Endothelial cell of umbilical vein (primary cell): ENCODE results near the gene PDK2. TPM values are rescaled to one million over a fixed set of nuclear protein-coding genes. Genes with fewer than 3 reads are reported as not detected.
A peak's percentile ranks its signal among the peaks of the same experiment; 100 is the strongest.

Source experiments
- BruUV-seq: library from RNA; stranded (reverse); fragments of 400-500 nt; replicated peaks from 2 replicates; lab custom pipeline; 2021; lab: Mats Ljungman, UMichigan
- CTCF ChIA-PET: fragments of 300-600, 350-600 bp; sonication (Branson Sonifier 250); formaldehyde crosslinking; loops from one replicate; lab custom pipeline; 2021; ENCODE audit warnings: antibody characterized with exemption, inconsistent platforms; lab: Charles Lee
- POLR2A ChIA-PET: fragments of 300-600, 350-600 bp; sonication (Branson Sonifier 250); formaldehyde crosslinking; loops from one replicate; lab custom pipeline; 2021; ENCODE audit warnings: antibody characterized with exemption, inconsistent platforms; lab: Charles Lee
- DNase-seq: peaks from one replicate; pipeline ENCODE4 v3.0.0-alpha.2; 2011; ENCODE audit warnings: low read depth, low spot score
- FAIRE-seq: peaks from 2 replicates; lab custom pipeline; 2011; peaks lifted over from hg19 to GRCh38; lab: Jason Lieb, UNC
- H2AFZ ChIP-seq: 2 replicates; pipeline ENCODE4 v1.6.0; 2012; ENCODE audit warnings: low read depth, low read length, control low read depth, inconsistent platforms
- H3K27ac ChIP-seq: 2 replicates; pipeline ENCODE4 v1.5.1; 2011; ENCODE audit warnings: low read depth, mild to moderate bottlenecking, control low read depth, low read length, moderate library complexity; ENCODE audit not compliant: insufficient read depth
- H3K27me3 ChIP-seq, 2 experiments: 2 replicates each; pipeline versions ENCODE4 v1.6.0 to v1.6.1; 2011; ENCODE audit warnings: low read length in 2 of 2, mixed read lengths in 1 of 2; ENCODE audit not compliant: control insufficient read depth in 2 of 2, insufficient read depth in 2 of 2
- H3K36me3 ChIP-seq, 2 experiments: 2 replicates in 1 of 2; 3 replicates in 1 of 2; pipeline ENCODE4 v1.5.1; 2011; ENCODE audit warnings: low read length in 2 of 2, mild to moderate bottlenecking in 1 of 2, moderate library complexity in 1 of 2; ENCODE audit not compliant: control insufficient read depth in 2 of 2, insufficient read depth in 2 of 2; ENCODE audit errors: extremely low read depth in 1 of 2
- H3K4me1 ChIP-seq: 3 replicates; pipeline ENCODE4 v1.5.1; 2011; ENCODE audit warnings: mild to moderate bottlenecking, low read length; ENCODE audit not compliant: control insufficient read depth, insufficient read depth; ENCODE audit errors: extremely low read depth
- H3K4me2 ChIP-seq: 2 replicates; pipeline ENCODE4 v1.6.1; 2011; ENCODE audit warnings: low read length, control low read depth, mixed read lengths; ENCODE audit not compliant: insufficient read depth
- H3K4me3 ChIP-seq, 3 experiments: fragments of 200-600 bp in 1 of 3; sonication (generic), shearing (Covaris generic) in 1 of 3; replicated peaks in 1 of 3; 2 replicates each; pipeline ENCODE4 v1.5.1; 2011 to 2016; ENCODE audit warnings: control low read depth in 3 of 3, low read length in 3 of 3, mild to moderate bottlenecking in 2 of 3, inconsistent platforms in 1 of 3, low read depth in 1 of 3, moderate library complexity in 1 of 3; ENCODE audit not compliant: insufficient read depth in 1 of 3
- H3K79me2 ChIP-seq: 2 replicates; pipeline ENCODE4 v1.6.0; 2012; ENCODE audit warnings: low read length, inconsistent platforms; ENCODE audit not compliant: control insufficient read depth, insufficient read depth
- H3K9ac ChIP-seq: replicated peaks from 2 replicates; pipeline ENCODE3; 2011; ENCODE audit warnings: low read length, control low read depth; ENCODE audit not compliant: insufficient read depth; ENCODE audit errors: extremely low read depth
- H3K9me1 ChIP-seq: replicated peaks from 3 replicates; pipeline ENCODE4 v1.6.0; 2011; ENCODE audit warnings: mild to moderate bottlenecking, low read length; ENCODE audit not compliant: control insufficient read depth, insufficient read depth; ENCODE audit errors: extremely low read depth
- H3K9me3 ChIP-seq: replicated peaks from 2 replicates; pipeline ENCODE4 v1.5.1; 2012; ENCODE audit warnings: low read length, inconsistent platforms; ENCODE audit not compliant: control insufficient read depth, insufficient read depth
- H4K20me1 ChIP-seq: replicated peaks from 2 replicates; pipeline ENCODE3; 2011; ENCODE audit warnings: mild to moderate bottlenecking, low read length; ENCODE audit not compliant: control insufficient read depth, insufficient read depth; ENCODE audit errors: extremely low read depth
- EZH2 ChIP-seq: IDR thresholded peaks from 2 replicates; pipeline ENCODE4 v1.6.1; 2012; ENCODE audit warnings: borderline replicate concordance, low read depth, mild to moderate bottlenecking, moderate library complexity, low read length, inconsistent platforms; ENCODE audit not compliant: severe bottlenecking
- FOS ChIP-seq: IDR thresholded peaks from 2 replicates; pipeline ENCODE4 v1.6.1; 2011; ENCODE audit warnings: mild to moderate bottlenecking, low read length, moderate library complexity, borderline replicate concordance; ENCODE audit not compliant: insufficient read depth
- GATA2 ChIP-seq: IDR thresholded peaks from 2 replicates; pipeline ENCODE4 v1.7.0; 2011; ENCODE audit warnings: low read depth, mild to moderate bottlenecking, moderate library complexity, mixed read lengths, low read length; ENCODE audit not compliant: insufficient read length, insufficient read depth
- JUN ChIP-seq: IDR thresholded peaks from 2 replicates; pipeline ENCODE4 v1.6.1; 2011; ENCODE audit warnings: borderline replicate concordance, low read depth; ENCODE audit not compliant: insufficient read length, insufficient read depth
- MYC ChIP-seq: IDR thresholded peaks from one replicate; pipeline ENCODE4 v1.6.1; 2011; ENCODE audit warnings: mild to moderate bottlenecking, low read depth, low read length
- POLR2A ChIP-seq: IDR thresholded peaks from 2 replicates; pipeline ENCODE4 v1.6.1; 2012; ENCODE audit warnings: low read depth, mild to moderate bottlenecking, control low read depth, low read length
- POLR2AphosphoS5 ChIP-seq: IDR thresholded peaks from 2 replicates; pipeline ENCODE4 v1.6.1; 2012; ENCODE audit warnings: low read depth, mild to moderate bottlenecking, control low read depth, low read length, moderate library complexity; ENCODE audit not compliant: insufficient read depth
- dilution Hi-C: fragments of 300-500 bp; cut with MboI; formaldehyde crosslinking; loops from one replicate; pipeline ENCODE4 v1.15.0; 2019; ENCODE audit warnings: low sequenced_read_pairs; ENCODE audit not compliant: extremely low pct_ligation_motif_present
- intact Hi-C: fragments of 100-400 bp; cut with micrococcal nuclease; formaldehyde crosslinking; loops from one replicate; pipeline ENCODE4 v1.10.0; 2022
- polyA plus RNA-seq, 4 experiments: library from polyadenylated mRNA; depleted of rRNA in 3 of 4; stranded (reverse) in 3 of 4; unstranded in 1 of 4; fragments of >200 nt; gene quantifications; 2 replicates each; pipeline versions ENCODE4 v1.2.1 to v1.2.3, GENCODE V29; 2011 to 2012; ENCODE audit warnings: missing spikeins in 1 of 4
- total RNA-seq: library from RNA; stranded (reverse); gene quantifications from 2 replicates; pipeline ENCODE4 v1.2.3, GENCODE V29; 2021
- TF ChIP-seq, protein P1 (sequence below), 2 donors: IDR thresholded peaks; 1 replicate in 1 of 2; 2 replicates in 1 of 2; pipeline ENCODE4 v1.5.1; 2011; ENCODE audit warnings: low read length in 2 of 2, mild to moderate bottlenecking in 2 of 2, moderate library complexity in 2 of 2, control low read depth in 1 of 2, inconsistent platforms in 1 of 2, low read depth in 1 of 2; ENCODE audit not compliant: insufficient read depth in 1 of 2; ENCODE audit errors: extremely low read depth in 1 of 2
- TF ChIP-seq, protein P2 (sequence below): IDR thresholded peaks from 2 replicates; pipeline ENCODE4 v1.6.1; 2011; ENCODE audit not compliant: insufficient read depth, insufficient read length

Gene PDK2
- total and polyA plus RNA-seq, 2 donors (not counting 3 experiments of a cell fraction or from before 2014, with no cell fraction given) = 21.3 to 114 TPM

DNA sequence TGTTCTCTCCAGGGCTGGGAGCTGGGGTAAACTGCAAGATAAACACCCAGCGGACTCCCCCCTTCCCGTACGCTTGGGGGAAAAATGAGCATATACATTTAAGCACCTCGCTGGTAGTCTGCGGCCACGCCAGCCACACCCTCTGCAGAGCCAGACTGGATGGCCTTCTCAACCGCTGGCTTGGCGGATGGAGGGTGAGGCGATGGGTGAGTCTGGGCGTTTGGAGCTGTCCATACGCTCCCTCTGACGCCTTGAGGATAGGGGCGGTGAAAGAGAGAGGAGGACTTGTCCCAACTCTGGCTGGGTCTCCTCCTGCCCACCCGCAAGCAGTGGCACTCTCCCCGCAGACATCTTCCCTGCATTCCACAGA, 38.2 kb upstream of the PDK2 start:
- dilution Hi-C loops = no loop called here
- Histone ChIP-seq H3K9me3 (no peaks in the 10 kb centered on the region), H3K9ac (peak overlapping the region; percentile 59), H3K36me3 (no peaks in the 10 kb centered on the region), H3K27ac (no peak overlapping the region), H2AFZ (peak overlapping the region; percentile 68), H3K4me2 (peak overlapping the region; percentile 84), H3K27me3 (no peaks in the 10 kb centered on the region), H3K4me3 (peak overlapping the region; percentile 65 to 77 (median 77)), H4K20me1 (no peaks in the 10 kb centered on the region), H3K4me1 (peaks cover 55% of the 10 kb centered on the region), H3K9me1 (no peaks in the 10 kb centered on the region), H3K79me2 (peaks cover 17% of the 10 kb centered on the region)
- TF ChIP-seq JUN (no peak), EZH2 (no peak), MYC (no peak), FOS (no peak), POLR2A (no peak), POLR2AphosphoS5 (no peak)
- ChIA-PET POLR2A (interaction anchor here (1.4 to 2.2 kb wide), 2 partner anchors 23 to 30 kb away, joined by 3 to 13 read pairs; no protein-coding TSS in a partner anchor), CTCF (interaction anchor here (1.0 to 8.2 kb wide), 15 partner anchors 8 to 59 kb away, joined by 3 to 146 read pairs (median 9); partner anchors contain the start of gene PDK2)
- FAIRE-seq (peak; percentile 70), DNase-seq (peak; percentile 26)
- BruUV-seq = no TSS peak
- intact Hi-C loops = no loop called here

DNA sequence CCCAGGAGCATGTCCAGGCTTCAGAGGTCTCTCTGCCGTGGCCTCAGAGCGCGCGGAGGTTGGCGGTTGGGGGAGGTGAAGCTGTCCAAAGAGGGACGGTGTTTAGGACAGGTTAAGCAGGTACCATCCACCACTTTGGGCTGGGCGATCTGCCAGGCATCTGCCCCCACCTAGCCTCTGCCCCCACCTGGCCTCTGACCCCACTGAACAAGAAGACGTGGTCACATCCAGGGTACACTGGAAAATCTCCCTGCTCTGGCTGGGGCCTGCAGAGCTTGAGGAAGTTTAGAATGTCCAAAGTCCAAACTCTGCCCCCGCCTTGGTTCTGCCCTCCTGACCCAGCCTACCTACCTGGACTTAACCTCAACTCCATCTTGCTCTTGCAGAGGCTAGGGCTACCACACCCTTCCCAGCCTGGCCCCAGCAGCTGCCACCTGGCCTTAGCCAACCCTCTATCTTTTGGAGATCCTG, 37.6 kb upstream of the PDK2 start:
- no peak for TF ChIP-seq FOS
- TF ChIP-seq, protein P1, sequence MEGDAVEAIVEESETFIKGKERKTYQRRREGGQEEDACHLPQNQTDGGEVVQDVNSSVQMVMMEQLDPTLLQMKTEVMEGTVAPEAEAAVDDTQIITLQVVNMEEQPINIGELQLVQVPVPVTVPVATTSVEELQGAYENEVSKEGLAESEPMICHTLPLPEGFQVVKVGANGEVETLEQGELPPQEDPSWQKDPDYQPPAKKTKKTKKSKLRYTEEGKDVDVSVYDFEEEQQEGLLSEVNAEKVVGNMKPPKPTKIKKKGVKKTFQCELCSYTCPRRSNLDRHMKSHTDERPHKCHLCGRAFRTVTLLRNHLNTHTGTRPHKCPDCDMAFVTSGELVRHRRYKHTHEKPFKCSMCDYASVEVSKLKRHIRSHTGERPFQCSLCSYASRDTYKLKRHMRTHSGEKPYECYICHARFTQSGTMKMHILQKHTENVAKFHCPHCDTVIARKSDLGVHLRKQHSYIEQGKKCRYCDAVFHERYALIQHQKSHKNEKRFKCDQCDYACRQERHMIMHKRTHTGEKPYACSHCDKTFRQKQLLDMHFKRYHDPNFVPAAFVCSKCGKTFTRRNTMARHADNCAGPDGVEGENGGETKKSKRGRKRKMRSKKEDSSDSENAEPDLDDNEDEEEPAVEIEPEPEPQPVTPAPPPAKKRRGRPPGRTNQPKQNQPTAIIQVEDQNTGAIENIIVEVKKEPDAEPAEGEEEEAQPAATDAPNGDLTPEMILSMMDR (IDR thresholded peaks at IDR 0.05; ENCODE audit: extremely low read depth in 1 of 2, insufficient read depth in 1 of 2, low read depth in 1 of 2, low read length in 2 of 2) = no peak
- TF ChIP-seq POLR2AphosphoS5 = no peak
- no peak for TF ChIP-seq EZH2
- TF ChIP-seq POLR2A = no peak
- TF ChIP-seq MYC = no peak
- no peak for TF ChIP-seq GATA2
- TF ChIP-seq, protein P2, sequence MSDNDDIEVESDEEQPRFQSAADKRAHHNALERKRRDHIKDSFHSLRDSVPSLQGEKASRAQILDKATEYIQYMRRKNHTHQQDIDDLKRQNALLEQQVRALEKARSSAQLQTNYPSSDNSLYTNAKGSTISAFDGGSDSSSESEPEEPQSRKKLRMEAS = no peak
- TF ChIP-seq JUN = no peak
- Histone ChIP-seq H3K4me2 (no peak overlapping the region), H3K9me1 (no peaks in the 10 kb centered on the region), H4K20me1 (no peaks in the 10 kb centered on the region), H3K4me1 (peaks cover 54% of the 10 kb centered on the region), H2AFZ (no peak overlapping the region), H3K27me3 (no peaks in the 10 kb centered on the region), H3K9me3 (no peaks in the 10 kb centered on the region), H3K79me2 (peaks cover 17% of the 10 kb centered on the region), H3K27ac (no peak overlapping the region), H3K9ac (no peak overlapping the region), H3K36me3 (no peaks in the 10 kb centered on the region), H3K4me3 (no peak overlapping the region)
- intact Hi-C loops = no loop called here
- dilution Hi-C loops = no loop called here
- DNase-seq (no peak), FAIRE-seq (no peak)
- ChIA-PET CTCF (interaction anchor here (1.3 to 8.2 kb wide), 8 partner anchors 9 to 36 kb away, joined by 3 to 146 read pairs (median 12); partner anchors contain the start of gene PDK2), POLR2A (interaction anchor here (1.4 to 2.2 kb wide), 2 partner anchors 22 to 30 kb away, joined by 3 to 13 read pairs; no protein-coding TSS in a partner anchor)
- BruUV-seq = no TSS peak
